OCI-LY7 (cell line): ENCODE results near the gene MACROD2. TPM values are rescaled to one million over a fixed set of nuclear protein-coding genes. Genes with fewer than 3 reads are reported as not detected.

ENCODE experiments used
- BruUV-seq: library from RNA; stranded (reverse); fragments of 400-500 nt; replicated peaks from 2 replicates; lab custom pipeline; 2021; lab: Mats Ljungman, UMichigan
- CTCF ChIA-PET: fragments of 300-600 bp; sonication (Branson Sonifier 250); formaldehyde crosslinking; loops from one replicate; lab custom pipeline; 2022; ENCODE audit warnings: antibody characterized with exemption; ENCODE audit not compliant: unreplicated experiment; lab: Charles Lee
- POLR2A ChIA-PET: fragments of 300-600 bp; sonication (Branson Sonifier 250); formaldehyde crosslinking; loops from one replicate; lab custom pipeline; 2022; ENCODE audit warnings: antibody characterized with exemption; lab: Charles Lee
- DNase-seq: peaks from one replicate; pipeline ENCODE4 v3.0.0-alpha.2; 2015; ENCODE audit warnings: low spot score
- H2AFZ ChIP-seq: fragments of 200-600 bp; sonication (generic), shearing (Covaris generic); 2 replicates; pipeline ENCODE4 v1.6.1; 2014; ENCODE audit warnings: mild to moderate bottlenecking, antibody characterized with exemption, low read length, moderate library complexity
- H3K27ac ChIP-seq: fragments of 200-600 bp; sonication (generic); 2 replicates; pipeline ENCODE4 v1.5.1; 2014; ENCODE audit warnings: mixed run types, low read depth, mild to moderate bottlenecking, moderate library complexity, low read length, inconsistent platforms; ENCODE audit not compliant: poor library complexity, severe bottlenecking
- H3K36me3 ChIP-seq: fragments of 200-600 bp; sonication (generic); 2 replicates; pipeline ENCODE4 v1.6.1; 2014; ENCODE audit warnings: mild to moderate bottlenecking, antibody characterized with exemption, low read length, moderate library complexity, mixed read lengths; ENCODE audit not compliant: insufficient read depth
- H3K4me1 ChIP-seq: fragments of 200-600 bp; sonication (generic); 2 replicates; pipeline ENCODE4 v1.5.1; 2014; ENCODE audit warnings: mild to moderate bottlenecking, low read length; ENCODE audit not compliant: insufficient read depth, poor library complexity, severe bottlenecking
- H3K4me2 ChIP-seq: fragments of 200-600 bp; sonication (generic); 2 replicates; pipeline ENCODE4 v1.6.1; 2014; ENCODE audit warnings: mild to moderate bottlenecking, low read length
- H3K4me3 ChIP-seq: fragments of 200-600 bp; sonication (generic); 2 replicates; pipeline ENCODE4 v1.5.1; 2014; ENCODE audit warnings: mild to moderate bottlenecking, low read depth, low read length; ENCODE audit not compliant: poor library complexity, severe bottlenecking
- H3K79me2 ChIP-seq: fragments of 200-600 bp; sonication (generic); 2 replicates; pipeline ENCODE4 v1.6.1; 2016; ENCODE audit warnings: low read depth, mild to moderate bottlenecking, low read length, moderate library complexity, mixed read lengths; ENCODE audit not compliant: insufficient read depth
- H3K9me2 ChIP-seq: fragments of 200-600 bp; sonication (generic); 2 replicates; pipeline ENCODE4 v1.6.1; 2016; ENCODE audit warnings: mild to moderate bottlenecking, low read length, mixed read lengths; ENCODE audit not compliant: insufficient read depth
- H3K9me3 ChIP-seq: fragments of 200-600 bp; sonication (generic); 2 replicates; pipeline ENCODE4 v1.6.1; 2014; ENCODE audit warnings: mild to moderate bottlenecking, mixed run types, low read length, mixed read lengths
- H4K20me1 ChIP-seq: fragments of 200-600 bp; sonication (generic); 2 replicates; pipeline ENCODE4 v1.6.1; 2014; ENCODE audit warnings: mild to moderate bottlenecking, antibody characterized with exemption, low read length, moderate library complexity, mixed read lengths; ENCODE audit not compliant: insufficient read depth
- EZH2phosphoT487 ChIP-seq: fragments of 200-600 bp; sonication (generic); IDR thresholded peaks from 2 replicates; pipeline ENCODE4 v1.6.1; 2018; ENCODE audit warnings: low read depth, borderline replicate concordance, mild to moderate bottlenecking, mixed run types, antibody characterized with exemption, low read length, moderate library complexity, mixed read lengths
- intact Hi-C: fragments of 100-400 bp; cut with micrococcal nuclease; formaldehyde crosslinking; loops from one replicate; pipeline ENCODE4 v1.10.0; 2022; ENCODE audit not compliant: unreplicated experiment
- total RNA-seq, 2 experiments: library from RNA; depleted of rRNA in 1 of 2; stranded (reverse); fragments of >200 nt in 1 of 2; shearing (Covaris generic) in 1 of 2; gene quantifications; 2 replicates each; pipeline ENCODE4 v1.2.3, GENCODE V29; 2014 to 2022
- TF ChIP-seq, protein P1 (sequence below): fragments of 200-600 bp; sonication (generic); conservative IDR thresholded peaks from 2 replicates; pipeline ENCODE4 v1.5.1; 2014; ENCODE audit warnings: mild to moderate bottlenecking, antibody characterized with exemption, low read length, moderate library complexity, mixed read lengths

MACROD2 gene
- total RNA-seq, 2 experiments from 2014 or later, result 0.09 to 4.5 TPM

- no peaks in the 10 kb centered on the region for H3K9me2 ChIP-seq
- no peak for TF ChIP-seq EZH2phosphoT487
- TF ChIP-seq, protein P1, sequence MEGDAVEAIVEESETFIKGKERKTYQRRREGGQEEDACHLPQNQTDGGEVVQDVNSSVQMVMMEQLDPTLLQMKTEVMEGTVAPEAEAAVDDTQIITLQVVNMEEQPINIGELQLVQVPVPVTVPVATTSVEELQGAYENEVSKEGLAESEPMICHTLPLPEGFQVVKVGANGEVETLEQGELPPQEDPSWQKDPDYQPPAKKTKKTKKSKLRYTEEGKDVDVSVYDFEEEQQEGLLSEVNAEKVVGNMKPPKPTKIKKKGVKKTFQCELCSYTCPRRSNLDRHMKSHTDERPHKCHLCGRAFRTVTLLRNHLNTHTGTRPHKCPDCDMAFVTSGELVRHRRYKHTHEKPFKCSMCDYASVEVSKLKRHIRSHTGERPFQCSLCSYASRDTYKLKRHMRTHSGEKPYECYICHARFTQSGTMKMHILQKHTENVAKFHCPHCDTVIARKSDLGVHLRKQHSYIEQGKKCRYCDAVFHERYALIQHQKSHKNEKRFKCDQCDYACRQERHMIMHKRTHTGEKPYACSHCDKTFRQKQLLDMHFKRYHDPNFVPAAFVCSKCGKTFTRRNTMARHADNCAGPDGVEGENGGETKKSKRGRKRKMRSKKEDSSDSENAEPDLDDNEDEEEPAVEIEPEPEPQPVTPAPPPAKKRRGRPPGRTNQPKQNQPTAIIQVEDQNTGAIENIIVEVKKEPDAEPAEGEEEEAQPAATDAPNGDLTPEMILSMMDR, result no peak
- H3K79me2 ChIP-seq, result no peaks in the 10 kb centered on the region
- DNase-seq, result no peak
- intact Hi-C loops, result no loop called here
- no peak overlapping the region for H3K4me3 ChIP-seq
- no peaks in the 10 kb centered on the region for H3K4me1 ChIP-seq
- no peak overlapping the region for H3K4me2 ChIP-seq
- BruUV-seq, result no TSS peak
- H4K20me1 ChIP-seq, result no peaks in the 10 kb centered on the region
- ChIA-PET CTCF (no interaction called here), POLR2A (no interaction called here)
- no peak overlapping the region for H3K27ac ChIP-seq
- H3K36me3 ChIP-seq, result no peaks in the 10 kb centered on the region
- H3K9me3 ChIP-seq, result no peaks in the 10 kb centered on the region
- no peak overlapping the region for H2AFZ ChIP-seq
Measured at GRCh38 chr20:14556206-14556605, 560.9 kb downstream of the MACROD2 start.

GRCh38 chr20:14559612-14560011 lies 564.3 kb downstream of the MACROD2 start:
- Histone ChIP-seq H3K4me2 (no peak overlapping the region), H3K27ac (no peak overlapping the region), H2AFZ (no peak overlapping the region), H4K20me1 (no peaks in the 10 kb centered on the region), H3K9me3 (no peaks in the 10 kb centered on the region), H3K4me3 (no peak overlapping the region), H3K79me2 (no peaks in the 10 kb centered on the region), H3K9me2 (no peaks in the 10 kb centered on the region), H3K36me3 (no peaks in the 10 kb centered on the region), H3K4me1 (no peaks in the 10 kb centered on the region)
- POLR2A ChIA-PET, result interaction anchor here (0.7 kb wide), 1 partner anchor 1877 kb away, joined by 3 read pairs; no protein-coding TSS in a partner anchor
- DNase-seq, result no peak
- TF ChIP-seq, protein P1, result no peak
- intact Hi-C loops, result no loop called here
- no TSS peak for BruUV-seq
- CTCF ChIA-PET, result no interaction called here

GRCh38 chr20:14561741-14562221 lies 566.5 kb downstream of the MACROD2 start:
- no peak for DNase-seq
- Histone ChIP-seq H3K79me2 (no peaks in the 10 kb centered on the region), H3K9me2 (no peaks in the 10 kb centered on the region), H3K4me3 (no peak overlapping the region), H3K4me1 (no peaks in the 10 kb centered on the region), H3K9me3 (no peaks in the 10 kb centered on the region), H3K27ac (no peak overlapping the region), H3K36me3 (no peaks in the 10 kb centered on the region), H2AFZ (no peak overlapping the region), H4K20me1 (no peaks in the 10 kb centered on the region), H3K4me2 (no peak overlapping the region)
- ChIA-PET POLR2A (no interaction called here), CTCF (no interaction called here)
- no peak for TF ChIP-seq EZH2phosphoT487
- TF ChIP-seq, protein P1, result no peak
- intact Hi-C loops, result no loop called here
- BruUV-seq, result no TSS peak
